ENCODE results near the gene HOXC9.

DNA sequence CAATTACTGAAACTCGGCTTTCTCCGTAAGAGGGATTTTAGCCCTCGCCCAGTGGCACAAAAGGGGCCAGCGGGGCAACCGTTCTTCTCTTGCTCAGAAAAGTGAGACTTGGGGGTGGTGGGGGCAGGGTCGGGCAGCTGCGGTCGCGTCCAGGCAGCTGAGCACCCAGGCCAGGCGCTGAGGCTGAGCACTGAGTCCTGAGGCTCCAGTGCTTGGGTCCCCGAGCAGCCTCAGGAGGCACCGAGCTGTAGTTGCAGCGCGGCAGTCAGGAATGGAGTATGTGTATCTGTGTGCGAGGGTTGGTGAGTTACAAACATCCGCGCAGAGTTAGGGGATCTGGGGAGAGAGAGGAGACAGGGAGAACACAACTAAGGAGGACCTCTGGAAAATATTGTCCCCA, 24.2 kb downstream of the HOXC9 start:
- TF ChIP-seq, protein P1, sequence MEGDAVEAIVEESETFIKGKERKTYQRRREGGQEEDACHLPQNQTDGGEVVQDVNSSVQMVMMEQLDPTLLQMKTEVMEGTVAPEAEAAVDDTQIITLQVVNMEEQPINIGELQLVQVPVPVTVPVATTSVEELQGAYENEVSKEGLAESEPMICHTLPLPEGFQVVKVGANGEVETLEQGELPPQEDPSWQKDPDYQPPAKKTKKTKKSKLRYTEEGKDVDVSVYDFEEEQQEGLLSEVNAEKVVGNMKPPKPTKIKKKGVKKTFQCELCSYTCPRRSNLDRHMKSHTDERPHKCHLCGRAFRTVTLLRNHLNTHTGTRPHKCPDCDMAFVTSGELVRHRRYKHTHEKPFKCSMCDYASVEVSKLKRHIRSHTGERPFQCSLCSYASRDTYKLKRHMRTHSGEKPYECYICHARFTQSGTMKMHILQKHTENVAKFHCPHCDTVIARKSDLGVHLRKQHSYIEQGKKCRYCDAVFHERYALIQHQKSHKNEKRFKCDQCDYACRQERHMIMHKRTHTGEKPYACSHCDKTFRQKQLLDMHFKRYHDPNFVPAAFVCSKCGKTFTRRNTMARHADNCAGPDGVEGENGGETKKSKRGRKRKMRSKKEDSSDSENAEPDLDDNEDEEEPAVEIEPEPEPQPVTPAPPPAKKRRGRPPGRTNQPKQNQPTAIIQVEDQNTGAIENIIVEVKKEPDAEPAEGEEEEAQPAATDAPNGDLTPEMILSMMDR (IDR thresholded peaks at IDR 0.05; ENCODE audit: borderline replicate concordance, extremely low read depth, low read length, poor library complexity, severe bottlenecking), result no peak
- TF ChIP-seq EZH2 (IDR thresholded peaks at IDR 0.05; ENCODE audit: borderline replicate concordance, low read depth, low read length, severe bottlenecking), result no peak
